IMR-90 (cell line): ENCODE results near the gene DLGAP4. TPM values are rescaled to one million over a fixed set of nuclear protein-coding genes. Genes with fewer than 3 reads are reported as not detected.

Experiments
- ATAC-seq: fragments of 200-7000 bp; cut with Tn5 transposase; 2 replicates; pipeline ENCODE4 v1.9.1; 2020; ENCODE audit warnings: low read depth, mild to moderate bottlenecking, moderate library complexity
- BruUV-seq: library from RNA; stranded (reverse); fragments of 400-500 nt; replicated peaks from 2 replicates; lab custom pipeline; 2021; lab: Mats Ljungman, UMichigan
- CTCF ChIA-PET: fragments of 300-600 bp; formaldehyde crosslinking; extraction: SDS; loops from one replicate; lab custom pipeline; 2021; ENCODE audit warnings: antibody characterized with exemption; lab: Yijun Ruan, JAX
- POLR2A ChIA-PET: fragments of 300-600 bp; sonication (Branson Sonifier 250); formaldehyde crosslinking; loops from one replicate; lab custom pipeline; 2022; ENCODE audit warnings: antibody characterized with exemption; ENCODE audit not compliant: unreplicated experiment; lab: Charles Lee
- DNase-seq: peaks from one replicate; pipeline ENCODE4 v3.0.0; 2013
- H2AFZ ChIP-seq: replicated peaks from 2 replicates; pipeline ENCODE3; 2013; ENCODE audit warnings: low read length, mild to moderate bottlenecking; ENCODE audit not compliant: poor library complexity
- H2AK5ac ChIP-seq: 2 replicates; pipeline ENCODE4 v1.6.1; 2013; ENCODE audit warnings: low read depth, low read length, inconsistent platforms
- H2AK9ac ChIP-seq: replicated peaks from 2 replicates; pipeline ENCODE3; 2013; ENCODE audit warnings: mild to moderate bottlenecking, low read depth, low read length, moderate library complexity; ENCODE audit not compliant: poor library complexity
- H2BK120ac ChIP-seq: 2 replicates; pipeline ENCODE4 v1.6.1; 2013; ENCODE audit warnings: low read depth, low read length, inconsistent platforms
- H2BK15ac ChIP-seq: 3 replicates; pipeline ENCODE4 v1.6.1; 2013; ENCODE audit warnings: low read depth, low read length, inconsistent platforms
- H2BK20ac ChIP-seq: 2 replicates; pipeline ENCODE4 v1.6.1; 2013; ENCODE audit warnings: low read depth, mild to moderate bottlenecking, inconsistent platforms, low read length, moderate library complexity
- H2BK5ac ChIP-seq: 2 replicates; pipeline ENCODE4 v1.6.1; 2013; ENCODE audit warnings: mild to moderate bottlenecking, low read depth, low read length, inconsistent platforms; ENCODE audit not compliant: poor library complexity, severe bottlenecking
- H3K14ac ChIP-seq: replicated peaks from 2 replicates; pipeline ENCODE4 v1.6.1; 2013; ENCODE audit warnings: low read depth, low read length, inconsistent platforms
- H3K18ac ChIP-seq: 2 replicates; pipeline ENCODE4 v1.6.1; 2013; ENCODE audit warnings: low read depth, low read length, control low read depth
- H3K23ac ChIP-seq: 2 replicates; pipeline ENCODE4 v1.6.1; 2013; ENCODE audit warnings: low read depth, low read length, inconsistent platforms
- H3K27ac ChIP-seq: 2 replicates; pipeline ENCODE4 v1.5.1; 2013; ENCODE audit warnings: mild to moderate bottlenecking, control low read depth, low read length; ENCODE audit not compliant: insufficient read depth
- H3K27me3 ChIP-seq: 2 replicates; pipeline ENCODE4 v1.6.1; 2013; ENCODE audit warnings: low read length; ENCODE audit not compliant: control insufficient read depth, insufficient read depth
- H3K36me3 ChIP-seq: 2 replicates; pipeline ENCODE4 v1.6.1; 2013; ENCODE audit warnings: low read length, mixed read lengths; ENCODE audit not compliant: control insufficient read depth, insufficient read depth
- H3K4ac ChIP-seq: 2 replicates; pipeline ENCODE4 v1.6.1; 2013; ENCODE audit warnings: low read depth, low read length, inconsistent platforms
- H3K4me1 ChIP-seq: 2 replicates; pipeline ENCODE4 v1.6.1; 2013; ENCODE audit warnings: low read length, mixed read lengths; ENCODE audit not compliant: control insufficient read depth, insufficient read depth
- H3K4me2 ChIP-seq: 2 replicates; pipeline ENCODE4 v1.6.1; 2013; ENCODE audit warnings: low read depth, mild to moderate bottlenecking, control low read depth, low read length, moderate library complexity
- H3K4me3 ChIP-seq: 2 replicates; pipeline ENCODE4 v1.5.1; 2013; ENCODE audit warnings: low read depth, mild to moderate bottlenecking, control low read depth, low read length, moderate library complexity; ENCODE audit not compliant: insufficient read depth
- H3K56ac ChIP-seq: 2 replicates; pipeline ENCODE4 v1.6.1; 2013; ENCODE audit warnings: low read length, inconsistent platforms; ENCODE audit not compliant: insufficient read depth; ENCODE audit errors: extremely low read depth
- H3K79me1 ChIP-seq, 2 experiments: 2 replicates each; pipeline ENCODE4 v1.6.1; 2013; ENCODE audit warnings: low read length in 2 of 2, inconsistent platforms in 1 of 2, low read depth in 1 of 2
- H3K9ac ChIP-seq: 2 replicates; pipeline ENCODE4 v1.6.1; 2013; ENCODE audit warnings: low read depth, low read length, control low read depth
- H3K9me1 ChIP-seq: 2 replicates; pipeline ENCODE4 v1.6.1; 2013; ENCODE audit warnings: low read length, inconsistent platforms; ENCODE audit not compliant: insufficient read depth
- H3K9me3 ChIP-seq: 2 replicates; pipeline ENCODE4 v1.6.1; 2013; ENCODE audit warnings: low read length; ENCODE audit not compliant: control insufficient read depth, insufficient read depth
- H4K20me1 ChIP-seq: 2 replicates; pipeline ENCODE4 v1.6.1; 2013; ENCODE audit warnings: low read length, inconsistent platforms; ENCODE audit not compliant: insufficient read depth
- H4K5ac ChIP-seq: 2 replicates; pipeline ENCODE4 v1.6.1; 2013; ENCODE audit warnings: mild to moderate bottlenecking, low read depth, low read length, control low read depth
- H4K8ac ChIP-seq, 2 experiments: 2 replicates each; pipeline ENCODE4 v1.6.1; 2013; ENCODE audit warnings: low read depth in 2 of 2, low read length in 2 of 2, control low read depth in 1 of 2, inconsistent platforms in 1 of 2
- H4K91ac ChIP-seq: 2 replicates; pipeline ENCODE4 v1.6.1; 2013; ENCODE audit warnings: low read depth, low read length, inconsistent platforms; ENCODE audit not compliant: insufficient read depth
- BHLHE40 ChIP-seq: fragments of 150-350 bp; IDR thresholded peaks from 2 replicates; pipeline ENCODE4 v1.6.1; 2016; ENCODE audit warnings: mild to moderate bottlenecking, low read depth, low read length
- CEBPB ChIP-seq: IDR thresholded peaks from 2 replicates; pipeline ENCODE4 v1.6.1; 2012; ENCODE audit warnings: low read depth, low read length, improper control_type of control experiment
- CHD1 ChIP-seq: IDR thresholded peaks from 2 replicates; pipeline ENCODE4 v1.6.1; 2012; ENCODE audit warnings: low read depth, low read length, improper control_type of control experiment
- CTCF ChIP-seq: conservative IDR thresholded peaks from 2 replicates; pipeline ENCODE4 v1.5.1; 2012; ENCODE audit warnings: mild to moderate bottlenecking, low read depth, low read length, improper control_type of control experiment
- ELK1 ChIP-seq: fragments of 150-350 bp; IDR thresholded peaks from 2 replicates; pipeline ENCODE4 v1.6.1; 2016; ENCODE audit warnings: low read depth, mild to moderate bottlenecking, low read length, moderate library complexity, borderline replicate concordance
- FOS ChIP-seq: fragments of 150-350 bp; IDR thresholded peaks from 2 replicates; pipeline ENCODE4 v1.6.1; 2016; ENCODE audit warnings: low read depth, low read length
- MAFK ChIP-seq: IDR thresholded peaks from 2 replicates; pipeline ENCODE4 v1.6.1; 2012; ENCODE audit warnings: low read depth, low read length, improper control_type of control experiment
- MAZ ChIP-seq: IDR thresholded peaks from 2 replicates; pipeline ENCODE4 v1.6.1; 2012; ENCODE audit warnings: low read depth, mild to moderate bottlenecking, low read length, improper control_type of control experiment, moderate library complexity, borderline replicate concordance
- MXI1 ChIP-seq: IDR thresholded peaks from 2 replicates; pipeline ENCODE4 v1.6.1; 2012; ENCODE audit warnings: low read depth, mild to moderate bottlenecking, low read length, moderate library complexity, borderline replicate concordance
- NFE2L2 ChIP-seq: fragments of 150-350 bp; IDR thresholded peaks from 2 replicates; pipeline ENCODE4 v1.6.1; 2016; ENCODE audit warnings: low read depth, mild to moderate bottlenecking, low read length
- POLR2A ChIP-seq: IDR thresholded peaks from 2 replicates; pipeline ENCODE4 v1.6.1; 2012; ENCODE audit warnings: mild to moderate bottlenecking, low read depth, low read length
- RAD21 ChIP-seq: IDR thresholded peaks from 2 replicates; pipeline ENCODE4 v1.6.1; 2012; ENCODE audit warnings: low read length, improper control_type of control experiment
- RCOR1 ChIP-seq: IDR thresholded peaks from 2 replicates; pipeline ENCODE4 v1.6.1; 2012; ENCODE audit warnings: mild to moderate bottlenecking, low read length, improper control_type of control experiment; ENCODE audit not compliant: insufficient replicate concordance
- RFX5 ChIP-seq: IDR thresholded peaks from 2 replicates; pipeline ENCODE4 v1.8.0; 2012; ENCODE audit warnings: low read depth, mild to moderate bottlenecking, low read length, moderate library complexity
- SMC3 ChIP-seq: fragments of 150-350 bp; IDR thresholded peaks from 2 replicates; pipeline ENCODE4 v1.6.1; 2016; ENCODE audit warnings: low read depth, mild to moderate bottlenecking, antibody characterized with exemption, low read length, moderate library complexity
- USF2 ChIP-seq: fragments of 150-350 bp; IDR thresholded peaks from 2 replicates; pipeline ENCODE4 v1.6.1; 2017; ENCODE audit warnings: mild to moderate bottlenecking, antibody characterized with exemption, low read length, low read depth
- WGBS, 2 experiments: methylation state at CpG; one replicate each; pipeline versions ENCODE4 v1.1.5 to v1.1.7; 2013; ENCODE audit warnings: missing lambda C conversion rate in 2 of 2; ENCODE audit not compliant: insufficient read length in 1 of 2; ENCODE audit errors: extremely low coverage in 2 of 2; 5-methylcytosine and 5-hydroxymethylcytosine counted together
- dilution Hi-C: fragments of 300-500 bp; cut with HindIII; formaldehyde crosslinking; loops from one replicate; pipeline ENCODE4 v1.14.3; 2018; ENCODE audit warnings: low sequenced_read_pairs; ENCODE audit not compliant: unreplicated experiment
- in situ Hi-C: fragments of 300-500 bp; cut with MboI; formaldehyde crosslinking; loops from 3 replicates; pipeline ENCODE4 v1.14.3; 2019; ENCODE audit warnings: low sequenced_read_pairs, inconsistent platforms, mixed read lengths
- intact Hi-C: fragments of 100-400 bp; cut with micrococcal nuclease; formaldehyde crosslinking; loops from 2 replicates; pipeline ENCODE4 v1.10.0; 2022
- polyA plus RNA-seq, 3 experiments: library from polyadenylated mRNA; depleted of rRNA; stranded (reverse); fragments of >200 nt; gene quantifications; 2 replicates each; pipeline ENCODE4 v1.2.3, GENCODE V29; 2012; ENCODE audit warnings: low replicate concordance in 1 of 3
- total RNA-seq: library from RNA; depleted of rRNA; stranded (reverse); fragments of >200 nt; gene quantifications from 2 replicates; pipeline ENCODE4 v1.2.3, GENCODE V29; 2012

The DLGAP4 gene
- total and polyA plus RNA-seq, 2 of the 4 experiments (the other 2 are of a cell fraction), result 32.3 to 73.2 TPM

- Histone ChIP-seq H4K5ac (no peak overlapping the region), H2BK20ac (no peak overlapping the region), H3K79me1 (no peaks in the 10 kb centered on the region), H3K18ac (no peak overlapping the region), H3K4ac (no peak overlapping the region), H4K20me1 (no peaks in the 10 kb centered on the region), H2AFZ (no peak overlapping the region), H3K14ac (no peak overlapping the region), H2BK15ac (no peak overlapping the region), H3K4me1 (no peaks in the 10 kb centered on the region), H3K4me3 (no peak overlapping the region), H3K9ac (no peak overlapping the region), H4K8ac (no peak overlapping the region), H2AK9ac (no peak overlapping the region), H2BK5ac (no peak overlapping the region), H3K36me3 (no peaks in the 10 kb centered on the region), H4K91ac (no peak overlapping the region), H3K27ac (no peak overlapping the region), H3K9me3 (no peaks in the 10 kb centered on the region), H3K4me2 (no peak overlapping the region), H3K9me1 (no peaks in the 10 kb centered on the region), H3K23ac (no peak overlapping the region), H3K27me3 (peaks cover 43% of the 10 kb centered on the region), H2BK120ac (no peak overlapping the region), H2AK5ac (no peak overlapping the region), H3K56ac (no peak overlapping the region)
- CTCF ChIA-PET, result no interaction called here
- POLR2A ChIA-PET, result no interaction called here
- dilution Hi-C loops (no loop called here), intact Hi-C loops (no loop called here), in situ Hi-C loops (no loop called here)
- BruUV-seq, result no TSS peak
- WGBS, 2 experiments, result 42% methylated on average over 8 of the region's 9 CpGs; no CpG with 5 or more reads in 1 of the 2 experiments
- TF ChIP-seq CHD1 (no peak), RCOR1 (no peak), SMC3 (no peak), MXI1 (no peak), ELK1 (no peak), CTCF (no peak), RAD21 (no peak), NFE2L2 (no peak), MAFK (no peak), BHLHE40 (no peak), USF2 (no peak), RFX5 (no peak), FOS (no peak), POLR2A (no peak), MAZ (no peak), CEBPB (no peak)
- ATAC-seq (no peak), DNase-seq (no peak)
These were observed 57.0 kb downstream of the DLGAP4 start for GRCh38 chr20:36362978-36363713.
